ENCODE results near the gene ADGRB3. TPM values are rescaled to one million over a fixed set of nuclear protein-coding genes. Genes with fewer than 3 reads are reported as not detected.

The ADGRB3 gene
- total and polyA plus RNA-seq, 12 donors: 0.47 to 2.1 (median 0.85) TPM

- no peak for ATAC-seq
- 69 to 77% methylated on average over 2 of the region's 2 CpGs for WGBS, 2 donors
- no peak for DNase-seq
- peaks cover 0 to 7% (median 0%) of the 10 kb centered on the region in 9 donors for H3K4me1 ChIP-seq
- H3K4me3 ChIP-seq: no peak overlapping the region
- H3K36me3 ChIP-seq: no peaks in the 10 kb centered on the region
- H3K27me3 ChIP-seq: no peaks in the 10 kb centered on the region
- H3K27ac ChIP-seq: no peak overlapping the region
- intact Hi-C loops (cut with DNase I): no loop called here
- no peak for TF ChIP-seq CTCF (IDR thresholded peaks at IDR 0.05)
- peaks cover 0 to 6% (median 0%) of the 10 kb centered on the region in 11 donors for H3K9me3 ChIP-seq
Observed at GRCh38 chr6:69012211-69012610, 377.1 kb downstream of the ADGRB3 start.

DNA sequence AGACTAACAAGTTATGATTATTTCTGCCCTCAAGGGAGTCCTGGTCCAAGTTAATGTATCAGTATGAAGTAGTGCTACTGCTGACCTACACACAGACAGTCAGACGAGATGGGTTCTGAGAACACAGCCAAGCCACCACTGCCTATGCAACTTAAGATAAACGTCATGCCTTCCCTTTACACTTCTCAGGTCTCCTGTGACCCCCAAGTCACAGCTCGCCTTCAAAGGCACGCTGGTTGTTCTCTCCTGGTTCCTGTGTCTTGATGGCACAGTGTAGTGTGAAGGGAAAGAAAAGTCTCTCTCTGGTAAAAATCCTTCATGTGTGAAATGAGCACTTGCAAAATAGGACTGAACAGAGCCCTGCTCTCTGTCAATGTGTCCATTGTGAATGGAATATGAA, 377.8 kb downstream of the ADGRB3 start:
- H3K4me3 ChIP-seq: no peak overlapping the region
- H3K27me3 ChIP-seq: no peaks in the 10 kb centered on the region
- no peak overlapping the region for H3K27ac ChIP-seq
- 66% methylated on average over 4 of the region's 4 CpGs for WGBS, 2 donors
- TF ChIP-seq CTCF (IDR thresholded peaks at IDR 0.05): no peak
- no peak for ATAC-seq
- H3K4me1 ChIP-seq: peaks cover 0 to 7% (median 0%) of the 10 kb centered on the region in 9 donors
- no peaks in the 10 kb centered on the region for H3K36me3 ChIP-seq
- H3K9me3 ChIP-seq: peaks cover 0 to 6% (median 0%) of the 10 kb centered on the region in 11 donors
- intact Hi-C loops (cut with DNase I): no loop called here
- no peak for DNase-seq

DNA sequence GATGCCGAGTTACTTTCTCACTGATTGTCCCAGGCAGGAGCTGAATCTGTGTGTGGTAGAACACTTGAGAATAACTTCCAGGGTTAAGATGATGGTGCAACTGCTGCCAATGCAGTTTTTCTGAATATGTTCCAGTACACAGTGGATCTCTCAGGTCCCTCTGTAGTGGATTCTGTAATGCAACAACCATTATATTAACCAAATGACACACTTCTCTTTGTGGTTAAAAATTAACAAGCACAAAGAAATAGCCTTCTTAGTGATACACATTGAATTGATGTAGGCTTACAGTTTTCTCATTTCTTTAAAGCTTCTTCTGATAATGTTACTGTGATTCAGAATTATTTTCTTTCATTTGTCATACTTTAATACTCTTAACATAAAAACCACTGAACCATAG, 383.8 kb downstream of the ADGRB3 start:
- ATAC-seq (no peak), DNase-seq (no peak)
- Histone ChIP-seq H3K27ac (no peak overlapping the region), H3K4me1 (peaks cover 0 to 7% (median 0%) of the 10 kb centered on the region in 9 donors), H3K27me3 (no peaks in the 10 kb centered on the region), H3K36me3 (no peaks in the 10 kb centered on the region), H3K4me3 (no peak overlapping the region), H3K9me3 (no peaks in the 10 kb centered on the region)
- TF ChIP-seq CTCF (IDR thresholded peaks at IDR 0.05): no peak
- intact Hi-C loops (cut with DNase I): no loop called here
- 91 to 95% methylated on average over 1 of the region's 1 CpG for WGBS, 2 donors

DNA sequence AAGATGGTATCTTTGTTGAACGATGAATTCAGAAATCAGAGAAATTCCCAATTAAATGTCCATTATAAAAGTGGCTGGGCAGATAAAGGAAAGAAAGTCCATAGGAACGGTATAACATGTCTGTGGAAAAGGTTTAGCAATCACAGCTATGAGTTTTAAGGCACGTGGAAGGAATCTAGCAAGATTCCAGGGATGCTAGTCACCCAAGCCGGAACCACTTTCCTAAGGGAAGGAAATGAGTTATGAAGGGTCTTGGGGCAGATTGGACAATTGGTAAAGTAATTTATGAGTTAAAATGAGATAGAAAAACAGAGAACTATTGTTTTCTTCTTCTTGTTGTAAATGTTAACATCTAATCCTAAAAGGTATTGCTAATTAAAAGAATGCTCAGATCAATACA, 384.8 kb downstream of the ADGRB3 start:
- H3K36me3 ChIP-seq: no peaks in the 10 kb centered on the region
- no peak overlapping the region for H3K4me3 ChIP-seq
- ATAC-seq: no peak
- WGBS, 2 donors: 66 to 76% methylated on average over 4 of the region's 4 CpGs
- no peaks in the 10 kb centered on the region for H3K27me3 ChIP-seq
- no peak overlapping the region for H3K27ac ChIP-seq
- TF ChIP-seq CTCF (IDR thresholded peaks at IDR 0.05): no peak
- no peak for DNase-seq
- intact Hi-C loops (cut with DNase I): no loop called here
- H3K4me1 ChIP-seq: peaks cover 0 to 2% (median 0%) of the 10 kb centered on the region in 9 donors
- no peaks in the 10 kb centered on the region for H3K9me3 ChIP-seq

Data from heart right ventricle (tissue), 16 donors.